Loucy (cell line): Measurements from ENCODE around the gene GPATCH4.

Experiments
- H2AFZ ChIP-seq: fragments of 200-600 bp; sonication (generic); 2 replicates; pipeline ENCODE4 v1.6.0; 2016; ENCODE audit warnings: antibody characterized with exemption, mild to moderate bottlenecking, low read length, moderate library complexity
- H3F3A ChIP-seq: fragments of 200-600 bp; 2 replicates; pipeline ENCODE4 v1.6.0; 2016; ENCODE audit warnings: antibody characterized with exemption, low read depth, mild to moderate bottlenecking
- H3K27me3 ChIP-seq: fragments of 200-600 bp; sonication (generic); 2 replicates; pipeline ENCODE4 v1.6.1; 2014; ENCODE audit warnings: low read length, mild to moderate bottlenecking; ENCODE audit not compliant: insufficient read depth, poor library complexity, severe bottlenecking
- H3K36me3 ChIP-seq: fragments of 200-600 bp; sonication (generic); 2 replicates; pipeline ENCODE4 v1.6.1; 2016; ENCODE audit warnings: low read length; ENCODE audit not compliant: insufficient read depth
- H3K4me1 ChIP-seq: fragments of 200-600 bp; sonication (generic); 2 replicates; pipeline ENCODE4 v1.5.1; 2014; ENCODE audit warnings: low read length, mild to moderate bottlenecking; ENCODE audit not compliant: insufficient read depth, poor library complexity, severe bottlenecking
- H3K4me2 ChIP-seq: fragments of 200-600 bp; sonication (generic); 2 replicates; pipeline ENCODE4 v1.6.0; 2014; ENCODE audit warnings: antibody characterized with exemption, low read length, low read depth, mild to moderate bottlenecking; ENCODE audit not compliant: poor library complexity, severe bottlenecking
- H3K4me3 ChIP-seq: fragments of 200-600 bp; sonication (generic); 2 replicates; pipeline ENCODE4 v1.5.1; 2014; ENCODE audit warnings: low read length, mild to moderate bottlenecking, mixed read lengths; ENCODE audit not compliant: poor library complexity, severe bottlenecking
- H3K79me2 ChIP-seq: fragments of 200-600 bp; sonication (generic); 2 replicates; pipeline ENCODE4 v1.6.1; 2014; ENCODE audit warnings: low read length; ENCODE audit not compliant: insufficient read depth
- H3K9ac ChIP-seq: fragments of 200-600 bp; sonication (generic); 2 replicates; pipeline ENCODE4 v1.6.0; 2014; ENCODE audit warnings: mild to moderate bottlenecking, low read depth, low read length, moderate library complexity; ENCODE audit not compliant: poor library complexity, severe bottlenecking
- H3K9me2 ChIP-seq: fragments of 200-600 bp; sonication (generic); replicated peaks from 2 replicates; pipeline ENCODE4 v1.6.1; 2016; ENCODE audit warnings: low read depth, low read length, mixed read lengths
- H3K9me3 ChIP-seq: fragments of 200-600 bp; sonication (generic); 2 replicates; pipeline ENCODE4 v1.6.1; 2014; ENCODE audit warnings: mild to moderate bottlenecking, antibody characterized with exemption, low read length, low read depth; ENCODE audit not compliant: insufficient read depth
- H4K20me1 ChIP-seq: fragments of 200-600 bp; sonication (generic); 2 replicates; pipeline ENCODE4 v1.6.0; 2014; ENCODE audit warnings: antibody characterized with exemption, low read length, mild to moderate bottlenecking; ENCODE audit not compliant: insufficient read depth, poor library complexity, severe bottlenecking
- CTCF ChIP-seq: fragments of 200-600 bp; sonication (generic); conservative IDR thresholded peaks from 2 replicates; pipeline ENCODE4 v1.5.1; 2014; ENCODE audit warnings: mild to moderate bottlenecking, antibody characterized with exemption, low read length
- EZH2phosphoT487 ChIP-seq: fragments of 200-600 bp; IDR thresholded peaks from 2 replicates; pipeline ENCODE4 v1.6.1; 2018; ENCODE audit warnings: antibody characterized with exemption, mild to moderate bottlenecking, moderate library complexity, borderline replicate concordance

GPATCH4 gene

GRCh38 chr1:156556354-156556753 lies 44.9 kb downstream of the GPATCH4 start:
- TF ChIP-seq CTCF (no peak), EZH2phosphoT487 (no peak)
- no peaks in the 10 kb centered on the region for H3K9me2 ChIP-seq
- H3F3A ChIP-seq = no peaks in the 10 kb centered on the region
- no peak overlapping the region for H2AFZ ChIP-seq
- H3K36me3 ChIP-seq = peaks cover 6% of the 10 kb centered on the region; the same call in 1 of the 2 replicates
- H3K9ac ChIP-seq = no peak overlapping the region
- H3K79me2 ChIP-seq = no peaks in the 10 kb centered on the region
- no peaks in the 10 kb centered on the region for H3K9me3 ChIP-seq
- no peak overlapping the region for H3K4me2 ChIP-seq
- H4K20me1 ChIP-seq = no peaks in the 10 kb centered on the region
- H3K4me3 ChIP-seq = no peak overlapping the region
- H3K4me1 ChIP-seq = no peaks in the 10 kb centered on the region
- no peaks in the 10 kb centered on the region for H3K27me3 ChIP-seq

GRCh38 chr1:156555715-156556114 lies 45.6 kb downstream of the GPATCH4 start:
- Histone ChIP-seq H3K9me3 (no peaks in the 10 kb centered on the region), H3K79me2 (no peaks in the 10 kb centered on the region), H2AFZ (no peak overlapping the region), H3K9ac (no peak overlapping the region), H3K4me1 (no peaks in the 10 kb centered on the region), H3F3A (no peaks in the 10 kb centered on the region), H4K20me1 (no peaks in the 10 kb centered on the region), H3K4me3 (no peak overlapping the region), H3K4me2 (no peak overlapping the region), H3K27me3 (no peaks in the 10 kb centered on the region), H3K36me3 (peaks cover 6% of the 10 kb centered on the region; the same call in 1 of the 2 replicates), H3K9me2 (no peaks in the 10 kb centered on the region)
- TF ChIP-seq EZH2phosphoT487 (no peak), CTCF (no peak)

- Histone ChIP-seq H3K9me2 (no peaks in the 10 kb centered on the region), H3F3A (no peaks in the 10 kb centered on the region), H3K36me3 (peaks cover 6% of the 10 kb centered on the region; the same call in 1 of the 2 replicates), H3K4me3 (no peak overlapping the region), H3K4me1 (no peaks in the 10 kb centered on the region), H3K27me3 (no peaks in the 10 kb centered on the region), H2AFZ (no peak overlapping the region), H3K4me2 (no peak overlapping the region), H3K9ac (no peak overlapping the region), H3K9me3 (no peaks in the 10 kb centered on the region), H4K20me1 (no peaks in the 10 kb centered on the region), H3K79me2 (no peaks in the 10 kb centered on the region)
- TF ChIP-seq EZH2phosphoT487 (no peak), CTCF (no peak)
Measured at GRCh38 chr1:156554971-156555370, 46.3 kb downstream of the GPATCH4 start.
